IPS-18c (cell line): ENCODE data around the gene PER3.

ENCODE experiments used
- H3K4me3 ChIP-seq: 2 replicates; pipeline ENCODE4 v1.7.0; 2013; ENCODE audit warnings: low read depth, mild to moderate bottlenecking, low read length, moderate library complexity; ENCODE audit not compliant: insufficient read depth
- H3K9me3 ChIP-seq: one replicate; pipeline ENCODE4 v1.6.1; 2013; ENCODE audit warnings: mild to moderate bottlenecking, low read length, moderate library complexity; ENCODE audit not compliant: control insufficient read depth, insufficient read depth

Gene PER3

GRCh38 chr1:7783826-7784491 lies at the start of gene PER3:
Gene PER3, plus strand, starts transcription at chr1:7784291. Its CDS starts 587 bp downstream, at chr1:7784878.
- H3K4me3 ChIP-seq = peak within 1 kb of the TSS; percentile 56

GRCh38 chr1:7738044-7738443 lies 46.0 kb upstream of the PER3 start:
- H3K4me3 ChIP-seq = no peak overlapping the region

More at GRCh38 chr1:7783826-7784491, at the start of gene PER3:
- H3K9me3 ChIP-seq = no peaks in the 10 kb centered on the region

GRCh38 chr1:7743346-7743745 lies 40.7 kb upstream of the PER3 start:
- H3K9me3 ChIP-seq = peaks cover 3% of the 10 kb centered on the region
- H3K4me3 ChIP-seq = no peak overlapping the region

More at GRCh38 chr1:7738044-7738443, 46.0 kb upstream of the PER3 start:
- H3K9me3 ChIP-seq = peaks cover 3% of the 10 kb centered on the region

GRCh38 chr1:7744882-7745281 lies 39.2 kb upstream of the PER3 start:
- no peak overlapping the region for H3K4me3 ChIP-seq
- H3K9me3 ChIP-seq = peaks cover 3% of the 10 kb centered on the region

GRCh38 chr1:7745783-7746182 lies 38.3 kb upstream of the PER3 start:
- Histone ChIP-seq H3K9me3 (no peaks in the 10 kb centered on the region), H3K4me3 (no peak overlapping the region)

GRCh38 chr1:7747605-7748004 lies 36.5 kb upstream of the PER3 start:
- H3K9me3 ChIP-seq = no peaks in the 10 kb centered on the region
- H3K4me3 ChIP-seq = no peak overlapping the region

- no peak overlapping the region for H3K4me3 ChIP-seq
- H3K9me3 ChIP-seq = no peaks in the 10 kb centered on the region
Measured at GRCh38 chr1:7749126-7749525, 35.0 kb upstream of the PER3 start.

GRCh38 chr1:7751174-7751573 lies 32.9 kb upstream of the PER3 start:
- H3K9me3 ChIP-seq = no peaks in the 10 kb centered on the region
- no peak overlapping the region for H3K4me3 ChIP-seq

- Histone ChIP-seq H3K9me3 (no peaks in the 10 kb centered on the region), H3K4me3 (peak overlapping the region; percentile 16; the same call in 1 of the 2 replicates)
Measured at GRCh38 chr1:7752512-7753417, 31.3 kb upstream of the PER3 start.

GRCh38 chr1:7753641-7754040 lies 30.4 kb upstream of the PER3 start:
- H3K9me3 ChIP-seq = no peaks in the 10 kb centered on the region
- no peak overlapping the region for H3K4me3 ChIP-seq

GRCh38 chr1:7754234-7754633 lies 29.9 kb upstream of the PER3 start:
- Histone ChIP-seq H3K9me3 (no peaks in the 10 kb centered on the region), H3K4me3 (no peak overlapping the region)

GRCh38 chr1:7755448-7755847 lies 28.6 kb upstream of the PER3 start:
- H3K4me3 ChIP-seq = no peak overlapping the region
- H3K9me3 ChIP-seq = no peaks in the 10 kb centered on the region

- Histone ChIP-seq H3K4me3 (no peak overlapping the region), H3K9me3 (no peaks in the 10 kb centered on the region)
Measured at GRCh38 chr1:7760245-7760644, 23.8 kb upstream of the PER3 start.

GRCh38 chr1:7761103-7761502 lies 23.0 kb upstream of the PER3 start:
- Histone ChIP-seq H3K9me3 (no peaks in the 10 kb centered on the region), H3K4me3 (no peak overlapping the region)

GRCh38 chr1:7767176-7767575 lies 16.9 kb upstream of the PER3 start:
- H3K4me3 ChIP-seq = no peak overlapping the region

GRCh38 chr1:7768583-7768982 lies 15.5 kb upstream of the PER3 start:
- Histone ChIP-seq H3K4me3 (no peak overlapping the region), H3K9me3 (no peaks in the 10 kb centered on the region)

More at GRCh38 chr1:7767176-7767575, 16.9 kb upstream of the PER3 start:
- no peaks in the 10 kb centered on the region for H3K9me3 ChIP-seq

- no peak overlapping the region for H3K4me3 ChIP-seq
Measured at GRCh38 chr1:7769673-7770412, 14.2 kb upstream of the PER3 start.

GRCh38 chr1:7770669-7770996 lies 13.5 kb upstream of the PER3 start:
- H3K9me3 ChIP-seq = no peaks in the 10 kb centered on the region
- H3K4me3 ChIP-seq = peak overlapping the region; percentile 81

More at GRCh38 chr1:7769673-7770412, 14.2 kb upstream of the PER3 start:
- no peaks in the 10 kb centered on the region for H3K9me3 ChIP-seq
